22Rv1 (cell line): ENCODE results near the gene TBC1D2B.

Experiments used
- ZFX ChIP-seq: fragments of 450-650 bp; IDR thresholded peaks from 2 replicates; pipeline ENCODE4 v1.6.1; 2017; ENCODE audit warnings: antibody characterized with exemption, borderline replicate concordance
- TF ChIP-seq, protein P1 (sequence below): fragments of 450-650 bp; IDR thresholded peaks from 2 replicates; pipeline ENCODE4 v1.5.1; 2017; ENCODE audit warnings: mild to moderate bottlenecking

DNA sequence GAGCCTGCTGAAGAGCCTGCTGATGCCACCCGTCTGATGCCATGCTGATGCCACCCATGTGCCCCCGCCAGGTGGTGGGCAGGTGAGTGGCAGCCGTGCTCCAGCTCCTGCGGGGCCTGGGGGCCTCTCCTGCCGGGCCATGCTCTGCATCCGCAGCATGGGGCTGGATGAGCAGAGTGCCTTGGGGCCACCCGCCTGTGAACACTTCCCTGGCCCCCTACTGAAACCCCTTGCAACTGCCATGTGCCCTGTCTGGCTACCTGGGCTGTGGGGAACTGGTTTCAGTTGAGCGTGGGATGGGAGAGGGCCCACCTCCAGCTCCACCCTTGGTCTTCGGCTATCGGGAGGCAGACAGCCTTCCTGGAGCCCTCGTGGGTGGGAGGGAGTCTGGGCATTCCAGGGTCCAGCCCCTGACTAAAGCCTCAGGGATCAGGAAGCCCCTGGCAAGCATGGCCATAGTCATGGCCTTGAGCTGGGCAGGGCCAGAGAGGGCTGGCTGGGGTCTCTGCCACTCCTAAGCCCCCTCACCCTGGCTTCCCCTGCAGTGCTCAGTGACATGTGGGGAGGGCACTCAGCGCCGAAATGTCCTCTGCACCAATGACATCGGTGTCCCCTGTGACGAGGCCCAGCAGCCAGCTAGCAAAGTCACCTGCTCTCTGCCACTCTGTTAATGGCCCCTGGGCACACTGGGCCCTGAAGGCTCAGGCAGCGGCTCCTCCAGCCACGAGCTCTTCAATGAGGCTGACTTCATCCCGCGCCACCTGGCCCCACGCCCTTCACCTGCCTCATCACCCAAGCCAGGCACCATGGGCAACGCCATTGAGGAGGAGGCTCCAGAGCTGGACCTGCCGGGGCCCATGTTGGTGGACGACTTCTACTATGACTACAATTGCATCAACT lies 92.2 kb downstream of the TBC1D2B start:
- TF ChIP-seq, protein P1, sequence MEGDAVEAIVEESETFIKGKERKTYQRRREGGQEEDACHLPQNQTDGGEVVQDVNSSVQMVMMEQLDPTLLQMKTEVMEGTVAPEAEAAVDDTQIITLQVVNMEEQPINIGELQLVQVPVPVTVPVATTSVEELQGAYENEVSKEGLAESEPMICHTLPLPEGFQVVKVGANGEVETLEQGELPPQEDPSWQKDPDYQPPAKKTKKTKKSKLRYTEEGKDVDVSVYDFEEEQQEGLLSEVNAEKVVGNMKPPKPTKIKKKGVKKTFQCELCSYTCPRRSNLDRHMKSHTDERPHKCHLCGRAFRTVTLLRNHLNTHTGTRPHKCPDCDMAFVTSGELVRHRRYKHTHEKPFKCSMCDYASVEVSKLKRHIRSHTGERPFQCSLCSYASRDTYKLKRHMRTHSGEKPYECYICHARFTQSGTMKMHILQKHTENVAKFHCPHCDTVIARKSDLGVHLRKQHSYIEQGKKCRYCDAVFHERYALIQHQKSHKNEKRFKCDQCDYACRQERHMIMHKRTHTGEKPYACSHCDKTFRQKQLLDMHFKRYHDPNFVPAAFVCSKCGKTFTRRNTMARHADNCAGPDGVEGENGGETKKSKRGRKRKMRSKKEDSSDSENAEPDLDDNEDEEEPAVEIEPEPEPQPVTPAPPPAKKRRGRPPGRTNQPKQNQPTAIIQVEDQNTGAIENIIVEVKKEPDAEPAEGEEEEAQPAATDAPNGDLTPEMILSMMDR, result no peak
- no peak for TF ChIP-seq ZFX
